Measurements from ENCODE around the gene KIAA0232. TPM values are rescaled to one million over a fixed set of nuclear protein-coding genes. Genes with fewer than 3 reads are reported as not detected.
A peak's percentile ranks its signal among the peaks of the same experiment; 100 is the strongest.

The KIAA0232 gene
- total RNA-seq, 4 donors from 2014 or later: 19.2 to 52.1 (median 24.6) TPM

- peak in 1 of 2 donors; percentile 67 for DNase-seq (ENCODE audit: low spot score in 2 of 2)
- WGBS, 2 donors: 86 to 87% methylated on average over 3 of the region's 3 CpGs
- H3K4me3 ChIP-seq (ENCODE audit: low read depth, poor library complexity, severe bottlenecking): no peak overlapping the region
- intact Hi-C loops (cut with DNase I; ENCODE audit: low total_unique reads): no loop called here
- TF ChIP-seq POLR2A (IDR thresholded peaks at IDR 0.05) (no peak), CTCF (IDR thresholded peaks at IDR 0.05) (no peak)
Observed at GRCh38 chr4:6898763-6899162, 116.2 kb downstream of the KIAA0232 start.

DNA sequence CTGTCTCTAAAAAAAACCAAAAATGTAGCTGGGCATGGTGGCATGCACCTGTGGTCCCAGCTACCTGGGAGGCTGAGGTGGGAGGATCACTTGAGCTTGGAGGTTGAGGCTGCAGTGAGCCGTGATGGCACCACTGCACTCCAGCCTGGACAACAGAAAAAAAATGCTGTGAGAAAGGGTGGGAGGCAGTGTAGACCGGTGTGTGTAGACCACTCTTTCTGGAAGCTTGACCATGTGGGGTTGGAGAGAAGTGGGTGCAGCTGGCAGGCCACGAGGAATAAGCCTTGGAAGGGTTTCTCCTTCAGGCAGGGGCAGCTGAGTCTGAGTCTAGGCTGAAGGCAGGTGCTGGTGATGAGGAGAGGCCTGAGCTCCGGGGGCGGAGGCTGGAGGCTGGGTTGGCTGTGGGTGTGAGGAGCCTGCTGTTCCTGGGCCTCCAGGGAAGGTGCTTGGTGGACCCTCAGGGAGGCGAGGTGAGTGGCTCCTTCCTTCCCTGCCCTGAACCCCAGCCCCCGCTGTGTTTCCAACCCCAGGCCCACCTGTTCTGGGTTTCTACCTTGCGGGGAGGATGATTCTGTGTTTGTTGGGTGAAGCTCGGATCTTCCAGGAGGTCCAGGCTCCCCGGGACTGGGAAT, 117.8 kb downstream of the KIAA0232 start:
- intact Hi-C loops (cut with DNase I; ENCODE audit: low total_unique reads): loop anchor here (10.0 kb wide), 1 partner anchor 175 kb away; no protein-coding TSS in a partner anchor
- TF ChIP-seq CTCF (IDR thresholded peaks at IDR 0.05): no peak
- no peak for TF ChIP-seq POLR2A (IDR thresholded peaks at IDR 0.05)
- peak in 1 of 2 donors; percentile 74 for DNase-seq (ENCODE audit: low spot score in 2 of 2)
- WGBS, 2 donors: 87 to 96% methylated on average over 10 of the region's 10 CpGs
- H3K4me3 ChIP-seq (ENCODE audit: low read depth, poor library complexity, severe bottlenecking): no peak overlapping the region

DNA sequence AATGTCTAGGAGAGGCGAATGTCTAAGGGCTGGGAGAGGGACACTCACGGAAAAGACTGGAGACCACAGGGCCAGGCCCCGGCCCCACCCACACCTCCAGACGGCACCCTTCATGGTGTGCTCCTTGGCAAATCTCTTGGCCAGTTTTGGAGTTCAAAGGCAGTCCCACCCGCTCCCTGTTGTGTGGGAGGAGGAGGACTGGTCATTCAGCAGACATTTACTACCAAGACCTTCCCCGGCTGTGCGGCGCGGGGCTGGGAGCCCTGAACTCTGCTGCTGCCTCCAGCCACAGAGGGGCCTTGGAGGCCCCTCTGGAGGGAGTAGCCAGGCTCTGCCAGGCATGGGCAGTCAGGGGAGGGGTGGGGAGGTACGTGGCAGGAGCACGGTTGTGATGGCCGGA, 118.4 kb downstream of the KIAA0232 start:
- H3K4me3 ChIP-seq (ENCODE audit: low read depth, poor library complexity, severe bottlenecking): no peak overlapping the region
- peak in 1 of 2 donors; percentile 78 for DNase-seq (ENCODE audit: low spot score in 2 of 2)
- TF ChIP-seq POLR2A (IDR thresholded peaks at IDR 0.05): no peak
- no peak for TF ChIP-seq CTCF (IDR thresholded peaks at IDR 0.05)
- WGBS, 2 donors: 85 to 86% methylated on average over 8 to 12 of the region's 12 CpGs
- intact Hi-C loops (cut with DNase I; ENCODE audit: low total_unique reads): loop anchor here (10.0 kb wide), 1 partner anchor 174 kb away; no protein-coding TSS in a partner anchor

DNA sequence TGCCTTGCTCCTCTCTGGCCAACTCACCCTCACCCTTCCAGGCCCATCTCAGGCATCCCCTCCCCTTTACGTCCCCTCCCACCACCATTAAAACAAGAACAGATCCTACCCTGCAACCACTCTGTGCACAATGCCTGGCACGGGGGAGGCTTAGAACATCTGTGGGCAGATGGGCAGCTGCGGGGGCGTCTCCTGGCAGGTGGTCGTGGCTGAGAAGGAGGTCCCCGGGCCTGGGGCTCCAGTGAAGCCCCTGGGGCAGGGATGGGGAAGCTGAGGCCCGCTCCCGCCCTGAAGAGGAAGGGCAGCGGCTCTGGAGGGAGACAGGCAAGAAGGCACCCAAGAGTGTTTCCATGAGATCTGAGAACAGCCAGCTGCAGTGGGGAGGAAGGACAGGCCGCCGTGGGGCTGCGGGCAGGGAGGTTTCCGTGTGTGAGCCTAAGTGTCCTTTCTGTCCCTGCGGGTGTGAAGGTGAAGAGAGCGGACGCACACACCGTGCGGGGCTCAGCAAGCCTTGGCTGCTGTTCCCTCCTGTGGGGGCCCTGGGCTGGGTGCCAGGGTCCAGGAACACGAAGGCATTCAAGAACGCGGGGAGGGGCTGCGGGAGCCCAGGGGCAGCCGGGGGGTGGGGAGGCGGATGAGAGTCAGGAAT, 119.3 kb downstream of the KIAA0232 start:
- no peak for TF ChIP-seq CTCF (IDR thresholded peaks at IDR 0.05)
- no peak for TF ChIP-seq POLR2A (IDR thresholded peaks at IDR 0.05)
- intact Hi-C loops (cut with DNase I; ENCODE audit: low total_unique reads): loop anchor here (10.0 kb wide), 1 partner anchor 173 kb away; no protein-coding TSS in a partner anchor
- 60 to 75% methylated on average over 24 of the region's 24 CpGs for WGBS, 2 donors
- H3K4me3 ChIP-seq (ENCODE audit: low read depth, poor library complexity, severe bottlenecking): no peak overlapping the region
- DNase-seq (ENCODE audit: low spot score in 2 of 2): peak in 1 of 2 donors; percentile 80

DNA sequence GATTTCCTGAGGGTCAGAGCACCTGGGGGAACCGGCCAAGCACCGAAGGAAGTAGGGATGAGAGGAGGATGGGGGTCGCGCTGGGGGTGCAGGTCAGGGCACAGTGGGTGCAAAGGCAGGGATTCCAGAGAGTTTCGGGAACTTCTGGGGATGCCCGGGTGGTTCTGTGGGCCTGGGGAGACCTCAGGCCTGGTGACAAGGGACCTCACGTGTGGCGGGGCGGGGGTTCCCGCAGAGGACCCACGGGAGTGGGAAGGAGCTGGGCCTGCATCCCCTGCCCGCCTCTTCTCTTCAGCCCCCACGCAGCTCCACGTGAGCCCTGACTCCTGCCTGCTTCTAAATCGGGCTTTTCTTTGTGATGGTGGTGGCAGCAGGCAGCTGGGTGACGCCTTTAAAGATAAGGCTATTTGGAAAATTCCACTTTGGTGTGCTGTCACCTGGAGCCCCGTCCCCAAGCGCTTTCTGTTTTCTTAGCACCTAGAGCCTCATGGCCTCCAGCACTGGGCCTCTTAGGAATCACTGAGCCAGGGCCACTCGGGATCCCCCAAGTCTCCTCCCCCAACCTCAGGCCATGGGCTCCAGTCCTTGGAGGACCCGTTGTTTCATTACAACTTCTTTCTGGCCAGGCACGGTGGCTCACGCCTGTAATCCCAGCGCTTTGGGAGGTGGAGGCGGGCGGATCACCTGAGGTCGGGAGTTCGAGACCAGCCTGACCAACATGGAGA, 120.0 kb downstream of the KIAA0232 start:
- no peak overlapping the region for H3K4me3 ChIP-seq (ENCODE audit: low read depth, poor library complexity, severe bottlenecking)
- no peak for TF ChIP-seq POLR2A (IDR thresholded peaks at IDR 0.05)
- no peak for TF ChIP-seq CTCF (IDR thresholded peaks at IDR 0.05)
- peak in 1 of 2 donors; percentile 57 for DNase-seq (ENCODE audit: low spot score in 2 of 2)
- intact Hi-C loops (cut with DNase I; ENCODE audit: low total_unique reads): loop anchor here (10.0 kb wide), 1 partner anchor 172 kb away; no protein-coding TSS in a partner anchor
- 81 to 83% methylated on average over 27 of the region's 27 CpGs for WGBS, 2 donors
